GM21447 (cell line): ENCODE data around the gene SLC2A10.

ENCODE experiments used
- ATAC-seq: cut with Tn5 transposase; IDR thresholded peaks from one replicate; pipeline ENCODE4 v1.9.1; 2021; ENCODE audit not compliant: unreplicated experiment

Gene SLC2A10

DNA sequence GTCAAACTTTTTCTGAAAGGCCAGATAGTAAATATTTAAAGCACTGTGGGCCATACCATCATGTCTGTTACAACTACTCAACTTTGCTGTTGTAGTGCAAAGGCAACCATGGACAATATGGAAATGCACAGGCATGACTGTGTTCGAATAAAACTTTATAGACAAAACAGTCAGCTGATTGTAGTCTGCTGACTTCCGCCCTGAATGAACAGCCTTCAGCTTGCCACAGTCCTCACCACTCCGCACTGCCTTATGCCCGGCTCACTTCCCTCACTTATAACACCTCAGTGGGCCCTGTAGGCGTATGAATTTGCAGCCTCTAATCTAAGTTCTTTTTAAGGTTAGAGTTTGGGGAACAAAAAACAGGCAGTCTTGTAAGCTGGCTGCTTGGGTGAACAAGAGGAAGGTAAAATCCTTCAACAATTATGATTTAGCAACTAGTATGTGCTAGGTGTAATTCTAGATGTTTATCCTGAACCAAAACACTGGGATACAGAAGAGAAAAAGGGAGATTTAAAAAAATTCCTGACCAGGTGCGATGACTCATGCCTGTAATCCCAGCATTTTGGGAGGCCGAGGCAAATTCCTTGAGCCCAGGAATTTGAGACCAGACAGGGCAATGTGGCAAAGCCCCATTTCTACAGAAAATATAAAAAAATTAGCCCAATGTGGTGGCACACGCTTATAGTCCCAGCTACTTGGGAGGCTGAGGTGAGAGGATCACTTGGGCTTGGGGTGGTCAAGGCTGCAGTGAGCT, 6.8 kb upstream of the SLC2A10 start:
- ATAC-seq: no peak

DNA sequence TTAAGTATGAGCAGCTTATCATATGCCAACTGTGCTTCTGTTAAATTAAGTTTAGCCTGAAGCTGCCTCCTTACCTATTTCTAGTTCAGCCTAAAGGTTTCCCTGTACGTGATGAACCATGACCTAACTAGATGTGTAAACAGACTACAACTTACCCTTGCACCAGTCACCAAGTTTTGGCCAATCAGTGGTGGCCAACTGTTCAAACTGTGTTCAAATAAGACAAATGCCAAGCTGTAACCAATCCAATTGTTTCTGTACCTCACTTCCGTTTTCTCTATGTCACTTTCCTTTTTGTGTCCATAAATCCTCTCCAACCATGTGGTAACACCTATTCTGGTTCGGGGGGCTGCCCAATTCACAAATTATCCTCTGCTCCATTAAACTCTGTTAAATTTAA, 6.0 kb upstream of the SLC2A10 start:
- no peak for ATAC-seq

DNA sequence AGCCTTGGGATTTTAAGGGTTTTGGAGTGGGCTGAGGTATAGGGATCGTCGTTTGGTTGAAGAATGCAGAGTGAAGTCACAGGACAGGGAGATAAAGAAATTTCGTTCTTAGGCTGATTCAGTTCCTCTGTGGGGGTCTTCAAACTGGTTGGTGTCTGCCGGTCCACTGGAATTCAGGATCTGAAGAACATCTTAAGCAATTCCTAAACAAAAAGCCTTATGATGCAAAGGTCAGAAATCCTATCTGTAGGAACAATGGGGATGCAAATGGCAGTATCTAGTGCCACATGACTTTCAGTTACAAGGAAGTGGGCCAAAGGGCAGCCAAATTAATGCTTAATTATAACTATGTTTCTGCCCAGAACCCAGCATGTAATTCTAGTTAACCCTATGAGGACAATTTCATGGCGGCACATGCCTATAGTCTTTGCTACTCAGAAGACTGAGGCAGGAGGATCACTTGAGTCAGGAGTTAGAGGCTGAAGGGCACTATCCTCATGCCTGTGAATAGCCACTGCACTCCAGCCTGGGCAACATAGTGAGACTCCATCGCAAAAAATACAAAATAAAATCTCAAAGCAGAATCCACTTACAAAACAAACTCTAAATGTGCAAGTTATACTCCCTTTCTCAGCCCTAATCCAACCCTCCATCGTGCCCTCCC, 4.6 kb upstream of the SLC2A10 start:
- ATAC-seq: no peak

DNA sequence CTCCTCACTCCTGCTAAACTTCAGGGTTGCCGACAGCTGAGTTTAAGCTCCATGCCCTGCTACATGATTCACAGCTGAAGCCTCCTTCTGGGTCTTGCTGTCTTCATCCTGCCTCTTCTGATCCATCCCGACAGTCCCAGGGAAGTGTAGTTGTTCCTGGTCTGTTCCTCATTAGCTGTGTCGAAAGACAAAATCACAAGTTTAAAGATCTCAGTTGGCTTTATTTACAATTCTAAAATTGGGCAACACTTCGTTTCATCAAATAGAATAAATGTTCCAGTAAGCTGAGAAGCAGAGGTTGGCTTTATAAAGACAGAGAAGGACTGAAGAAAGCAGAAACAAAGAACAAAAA, 4.1 kb upstream of the SLC2A10 start:
- no peak for ATAC-seq

DNA sequence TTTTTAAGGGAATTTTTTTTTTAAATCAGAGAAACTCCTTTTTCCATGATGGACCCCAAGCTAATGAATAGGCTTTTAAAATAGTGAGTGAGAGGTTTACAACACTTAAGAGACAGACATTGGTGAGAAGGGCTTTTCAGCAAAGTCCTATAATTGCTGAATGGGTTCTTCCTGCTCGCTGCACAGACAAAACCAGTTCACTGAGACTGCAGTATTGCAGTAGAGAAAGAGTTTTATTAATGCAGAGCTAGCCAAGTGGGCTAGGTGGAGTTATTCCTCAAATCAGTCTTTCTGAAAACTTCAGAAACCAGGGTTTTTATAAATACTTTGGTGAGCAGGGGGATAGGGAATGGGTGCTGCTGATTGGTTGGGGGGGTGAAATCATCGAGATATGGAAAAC, 3.2 kb upstream of the SLC2A10 start:
- no peak for ATAC-seq

DNA sequence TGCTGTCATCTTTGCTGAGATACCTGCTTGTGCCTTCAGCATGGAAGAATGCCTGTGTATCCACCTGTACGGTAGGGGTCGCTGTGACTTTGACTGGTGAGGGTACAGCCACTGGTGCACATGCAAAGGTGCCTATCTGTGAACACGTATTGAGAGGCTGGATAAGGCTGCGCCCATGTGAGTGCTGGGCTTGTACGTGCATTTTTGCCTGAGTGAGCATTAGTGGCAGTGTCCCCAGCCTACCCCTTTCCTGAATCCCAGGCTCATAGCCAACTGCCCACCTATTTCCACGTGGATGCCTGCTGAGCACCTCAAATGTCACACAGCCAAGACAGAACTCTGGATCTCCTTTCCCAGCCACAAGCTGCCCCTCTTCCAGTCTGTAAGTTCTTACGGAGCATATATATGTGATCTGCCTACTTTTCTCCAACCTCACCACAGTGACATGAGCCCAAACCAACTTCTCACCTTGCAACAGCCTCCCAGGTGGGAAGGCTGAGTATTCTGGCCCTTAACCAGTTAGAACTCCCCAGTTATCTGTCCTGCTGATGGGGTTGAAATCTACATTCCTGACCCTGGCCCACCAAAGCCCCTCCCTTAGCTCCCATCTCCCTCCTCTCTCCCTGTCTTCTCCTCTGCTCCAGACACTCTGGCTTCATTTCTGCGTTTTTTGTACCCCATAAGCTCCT, 1.1 kb upstream of the SLC2A10 start:
- ATAC-seq: no peak

DNA sequence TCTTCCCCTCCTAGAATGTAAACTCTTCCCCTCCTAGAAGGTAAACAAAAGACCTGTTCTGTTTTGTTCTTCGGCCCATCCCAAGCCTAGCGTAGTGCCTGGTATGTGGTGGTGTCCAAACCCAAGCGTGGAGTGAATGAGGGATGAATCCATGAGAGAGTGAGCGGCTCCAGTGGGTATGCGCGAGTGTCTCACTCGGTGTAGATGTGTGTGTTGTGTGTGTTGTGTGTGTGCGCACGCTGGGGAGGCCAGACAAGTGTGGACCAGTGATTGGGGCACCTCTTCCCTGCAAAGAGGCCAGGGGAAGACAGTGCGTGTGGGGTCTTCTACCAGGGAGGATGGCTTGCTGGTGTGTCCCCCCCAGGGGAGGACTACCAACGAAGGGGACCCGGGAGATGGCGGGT, 392 bp upstream of the SLC2A10 start:
- no peak for ATAC-seq

DNA sequence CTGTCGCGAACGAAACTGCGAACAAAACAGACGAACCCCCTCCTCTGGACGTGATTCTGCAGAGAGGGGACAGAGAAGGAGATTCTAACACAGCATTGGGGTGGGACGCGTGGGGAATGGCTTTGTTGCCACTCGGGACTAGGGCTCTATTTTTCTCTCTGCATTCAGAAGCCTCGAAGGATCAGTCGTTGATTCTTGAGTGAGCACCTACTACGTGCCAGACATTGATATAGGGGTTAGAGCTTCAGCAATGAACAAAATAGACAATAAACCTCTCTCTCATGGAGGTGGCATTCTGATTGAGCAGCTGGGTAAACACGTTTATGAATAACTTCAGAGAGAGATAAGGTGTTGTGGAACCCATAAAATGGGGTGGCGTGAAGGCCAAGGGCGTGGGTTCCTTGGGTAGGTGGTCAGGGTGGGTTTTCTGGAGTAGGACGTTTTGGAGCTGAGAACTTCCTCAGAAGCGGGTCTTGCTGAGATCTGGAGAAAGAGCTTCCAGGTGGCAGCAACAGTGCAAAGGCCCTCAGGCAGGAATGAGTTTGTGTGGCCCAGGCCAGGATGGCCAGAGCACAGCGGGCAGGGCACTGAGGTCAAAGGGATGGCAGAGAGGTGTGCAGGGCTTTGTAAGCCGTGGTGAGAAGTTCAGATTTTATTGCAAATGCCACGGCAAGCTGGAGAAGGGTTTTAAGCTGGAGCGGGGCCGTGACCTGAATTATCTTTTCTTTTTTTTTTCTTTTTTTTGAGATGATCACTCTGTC, 884 bp downstream of the SLC2A10 start:
- no peak for ATAC-seq

DNA sequence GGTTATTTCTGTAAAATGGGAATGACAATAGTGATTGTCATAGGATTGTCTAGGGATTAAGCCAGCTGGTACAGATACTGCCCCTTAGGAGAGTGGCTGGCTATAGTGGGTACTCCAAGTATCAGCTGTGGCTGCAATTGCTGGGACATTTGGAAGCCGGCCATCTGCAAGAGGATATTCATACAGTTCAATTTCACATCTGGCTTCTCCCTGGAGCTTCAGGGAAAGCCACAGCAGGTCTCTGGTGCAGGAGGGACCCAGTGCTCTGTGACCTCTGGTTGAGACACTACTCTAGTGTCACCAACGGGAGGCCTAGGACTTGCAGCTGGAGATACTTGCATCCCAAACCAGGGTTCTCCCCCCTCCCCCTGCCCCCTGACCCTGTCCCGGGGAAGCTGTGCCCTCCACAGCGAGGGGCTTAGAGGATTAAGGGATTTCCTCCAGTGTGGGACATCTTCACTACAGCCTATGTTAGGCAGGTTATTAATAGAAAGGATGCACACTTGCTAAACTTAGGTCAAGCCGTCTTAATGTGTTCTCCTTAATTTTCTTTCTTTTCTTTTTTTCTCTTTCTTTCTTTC, 2.7 kb downstream of the SLC2A10 start:
- ATAC-seq: no peak

DNA sequence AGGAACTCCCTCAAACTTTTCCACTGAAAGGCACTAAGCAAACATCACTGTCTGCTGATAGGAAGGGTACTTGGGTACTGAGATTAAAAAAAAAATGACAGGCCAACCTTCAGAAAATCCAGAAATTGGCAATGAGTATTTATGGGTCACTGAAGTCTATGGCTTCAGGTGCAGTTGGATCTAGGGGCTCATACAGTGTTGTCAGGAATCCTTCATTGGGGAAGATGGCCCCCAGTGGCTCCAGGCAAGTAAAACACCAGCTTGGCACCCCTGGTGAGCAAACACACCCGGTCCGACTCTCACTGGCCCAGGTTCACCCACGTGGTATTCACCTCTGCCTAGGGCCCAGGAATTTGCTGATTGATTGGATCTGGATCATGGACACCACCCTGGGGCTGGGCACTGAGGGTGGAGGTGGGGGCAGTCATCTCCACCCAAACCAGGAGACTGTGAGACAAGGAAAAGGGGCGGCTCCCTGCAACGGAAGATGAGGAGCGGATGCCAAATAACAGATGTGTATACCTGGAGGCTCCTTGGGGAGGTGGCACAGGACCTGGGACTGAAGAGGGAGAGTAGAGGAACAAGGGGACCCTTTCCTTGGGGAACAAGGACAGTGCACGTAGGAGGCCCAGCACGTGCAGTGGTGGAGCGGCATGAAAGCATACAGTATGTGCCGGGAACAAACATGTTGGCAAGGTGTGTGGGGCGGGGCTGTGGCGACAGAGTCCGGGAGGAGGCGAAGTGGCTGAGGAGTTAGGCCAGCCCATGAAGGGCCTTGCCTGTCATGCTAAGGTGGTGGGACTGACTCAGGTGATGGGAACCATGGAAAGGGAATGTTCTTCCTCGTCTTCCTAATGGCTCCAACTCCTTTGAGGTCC, 4.7 kb downstream of the SLC2A10 start:
- ATAC-seq: no peak

DNA sequence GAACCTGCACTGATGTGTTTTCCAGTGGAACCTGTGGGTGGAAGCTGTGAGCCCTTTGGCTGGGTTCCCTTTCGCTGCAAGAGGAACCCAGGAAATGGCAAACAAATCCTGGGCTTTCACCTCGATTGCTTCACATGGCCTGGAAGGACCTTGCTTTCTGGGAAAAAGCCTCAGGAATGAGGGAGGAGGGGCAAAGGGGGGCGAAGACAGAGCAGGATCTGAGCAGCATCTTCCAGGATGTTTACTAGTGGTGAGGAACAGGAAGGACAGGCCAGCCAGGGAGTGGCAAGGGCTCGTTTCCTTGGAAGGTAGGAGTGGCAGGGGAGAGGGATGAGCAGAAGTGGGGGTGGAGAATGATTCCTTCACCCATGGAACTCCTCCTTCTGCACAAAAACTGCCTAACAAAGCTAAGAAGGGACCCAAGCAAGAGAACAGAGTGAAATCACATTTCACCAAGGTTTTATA, 5.9 kb downstream of the SLC2A10 start:
- ATAC-seq: no peak

DNA sequence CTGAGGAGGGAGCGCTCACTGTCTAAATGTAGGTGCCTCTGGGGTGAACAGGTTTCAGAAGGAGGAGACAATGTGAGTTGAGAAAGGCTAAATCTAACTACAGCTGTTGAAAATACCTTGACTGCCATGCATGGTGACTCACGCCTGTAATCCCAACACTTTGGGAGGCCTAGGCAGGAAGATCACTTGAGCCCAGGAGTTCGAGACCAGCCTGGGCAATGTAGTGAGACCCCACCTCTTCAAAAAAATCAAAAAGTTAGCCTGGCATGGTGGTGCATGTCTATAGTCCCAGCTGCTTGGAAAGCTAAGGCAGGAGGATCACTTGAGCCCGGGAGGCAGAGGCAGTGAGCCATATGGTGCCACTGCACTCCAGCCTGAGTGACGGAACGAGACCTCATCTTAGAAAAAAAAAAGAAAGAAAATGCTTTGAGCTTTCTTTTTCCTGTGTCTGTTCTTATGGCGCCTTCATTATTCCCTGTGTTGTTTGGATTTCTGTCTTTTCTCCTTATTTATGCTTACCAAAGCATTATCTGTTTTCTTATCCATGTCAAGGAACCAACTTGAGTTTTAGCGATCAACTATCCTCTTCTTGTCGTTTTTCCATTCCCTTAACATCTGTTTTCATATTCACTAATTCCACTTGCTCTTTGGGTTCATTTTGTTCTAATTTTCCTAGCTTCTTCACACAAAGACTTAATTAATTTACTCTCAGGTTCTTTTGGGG, 8.5 kb downstream of the SLC2A10 start:
- ATAC-seq: no peak

DNA sequence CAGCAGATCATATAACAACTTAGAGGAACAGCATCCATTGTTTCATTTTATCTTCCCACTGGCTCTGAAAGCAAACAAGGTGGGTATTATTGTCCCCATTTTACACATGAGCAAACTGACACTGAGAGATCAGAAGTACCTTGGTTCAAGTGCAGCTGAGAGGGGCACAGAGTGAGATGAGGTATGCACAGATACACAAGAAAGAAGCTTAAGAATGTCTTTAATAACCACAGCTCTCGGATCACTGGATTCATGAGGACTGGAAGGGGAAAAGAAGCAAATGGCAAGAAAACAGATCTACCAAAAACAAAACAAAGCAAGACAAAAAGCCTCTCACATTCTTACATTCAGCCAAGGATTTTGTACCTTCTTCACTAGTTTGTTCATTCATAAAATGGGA, 10.6 kb downstream of the SLC2A10 start:
- ATAC-seq: no peak

DNA sequence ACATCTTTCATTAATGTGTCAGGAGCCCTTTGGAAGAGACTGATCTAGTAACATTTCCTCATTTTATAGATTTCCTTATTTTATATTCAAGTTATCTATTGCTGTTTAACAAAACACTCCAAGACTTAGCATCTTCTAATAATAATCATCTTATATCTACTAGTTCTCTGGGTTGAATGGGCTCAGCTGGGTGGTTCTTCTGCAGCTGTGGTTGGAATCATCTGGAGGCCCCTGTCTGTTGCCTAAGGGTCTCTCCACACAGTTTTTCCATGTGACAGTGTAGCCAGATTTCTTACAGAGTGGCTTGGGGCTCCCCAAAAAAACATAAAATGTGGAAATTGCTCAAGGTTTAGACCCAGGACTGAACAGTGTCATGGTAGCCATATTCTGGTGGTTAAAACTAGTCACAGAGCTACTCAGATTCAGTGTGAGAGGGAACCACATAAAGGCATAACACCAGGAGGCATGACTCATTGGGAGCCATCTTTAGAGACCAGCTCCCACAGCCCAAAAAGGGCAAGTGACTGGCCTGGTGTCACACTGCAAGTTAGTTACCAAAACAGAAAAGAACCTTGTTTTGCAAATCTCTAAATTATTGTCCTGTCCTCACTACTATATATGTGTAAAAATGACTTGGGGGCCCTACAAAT, 11.5 kb downstream of the SLC2A10 start:
- no peak for ATAC-seq

DNA sequence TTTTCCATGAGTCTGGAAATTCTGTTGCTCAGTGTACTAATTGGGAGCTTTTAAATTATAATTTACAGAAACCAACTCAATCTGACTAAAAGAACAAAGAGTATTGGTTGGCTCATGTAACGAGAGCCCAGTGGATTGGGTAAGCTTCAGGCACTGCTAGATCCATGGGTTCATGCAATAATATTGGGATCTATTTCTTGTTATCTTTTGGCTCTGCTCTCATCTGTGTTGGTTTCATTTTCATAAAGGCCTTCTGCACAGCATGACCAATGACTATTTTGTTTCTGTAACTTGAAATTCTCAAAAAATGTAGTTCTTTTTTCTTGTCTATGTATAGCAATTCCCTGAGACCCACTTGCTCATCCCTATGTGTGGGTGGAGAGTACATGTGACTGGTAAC, 12.0 kb downstream of the SLC2A10 start:
- ATAC-seq: no peak

DNA sequence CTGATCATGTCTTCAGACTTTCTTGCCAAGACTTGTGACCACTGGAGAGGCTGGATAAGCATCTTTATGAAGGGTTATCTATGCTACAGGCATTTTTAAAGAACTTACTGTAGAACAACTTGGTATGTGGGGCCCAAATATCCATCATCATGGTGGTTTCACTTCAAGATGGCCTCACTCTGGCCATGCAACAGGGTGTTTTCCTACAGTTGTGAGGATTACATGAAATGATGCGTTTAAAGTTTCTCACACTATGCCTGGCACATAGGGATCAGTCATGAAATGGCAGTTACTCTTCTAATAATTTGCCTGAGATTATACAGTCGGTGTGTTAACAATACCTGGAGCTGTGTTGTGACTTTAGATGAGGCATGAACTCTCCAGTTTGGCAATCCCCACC, 13.0 kb downstream of the SLC2A10 start:
- ATAC-seq: no peak

DNA sequence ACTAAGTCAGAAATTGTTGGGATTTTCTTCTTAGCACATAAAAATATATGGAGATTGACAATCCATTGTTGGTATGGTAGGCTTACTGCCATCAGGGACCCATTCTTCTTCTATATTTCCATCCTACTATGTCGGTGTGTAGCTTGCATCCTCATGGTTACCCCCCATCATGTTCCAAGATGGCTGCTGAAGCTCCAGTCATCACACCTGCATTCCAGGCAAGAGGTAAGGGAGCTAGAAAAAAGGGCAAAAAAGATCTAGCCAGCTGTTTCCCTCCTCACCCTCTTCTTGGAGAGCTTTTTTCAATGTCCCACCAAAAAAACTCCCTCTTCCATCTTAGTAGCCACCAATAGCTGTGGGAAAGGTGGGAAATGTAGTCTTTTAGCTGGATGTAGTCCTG, 13.6 kb downstream of the SLC2A10 start:
- ATAC-seq: no peak

DNA sequence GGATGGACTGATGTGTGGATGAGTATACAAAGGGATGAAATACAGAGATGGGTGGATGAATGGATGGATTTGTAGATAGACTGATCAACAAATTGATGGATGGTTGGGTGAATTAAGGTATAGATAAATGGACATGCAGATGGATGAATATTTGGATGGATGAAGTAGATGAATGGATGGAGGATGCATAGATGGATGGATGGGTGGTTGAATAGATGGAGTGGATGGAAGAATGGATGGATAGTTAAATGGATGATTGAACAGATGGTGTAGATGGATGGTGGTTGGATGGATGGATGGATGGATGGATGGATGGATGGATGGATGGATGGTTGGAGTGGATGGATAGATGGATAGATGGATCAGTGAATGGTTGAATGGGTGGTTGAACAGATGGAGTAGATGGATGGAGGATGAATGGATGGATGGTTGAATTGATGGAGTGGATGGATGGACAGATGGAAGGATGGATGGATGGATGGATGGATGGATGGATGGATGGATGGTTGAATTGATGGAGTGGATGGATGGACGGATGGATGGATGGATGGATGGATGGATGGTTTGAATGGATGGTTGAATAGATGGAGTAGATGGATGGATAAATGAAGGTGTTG, 15.0 kb downstream of the SLC2A10 start:
- no peak for ATAC-seq
